PC-3 (cell line): Measurements from ENCODE around the gene WDFY4.

ENCODE experiments used
- CTCF ChIP-seq: fragments of 300-600 bp; sonication (generic); conservative IDR thresholded peaks from 2 replicates; pipeline ENCODE4 v1.5.1; 2017; ENCODE audit warnings: antibody characterized with exemption, low read depth, mild to moderate bottlenecking, low read length
- EZH2 ChIP-seq: fragments of 300-600 bp; sonication (generic); IDR thresholded peaks from one replicate; pipeline ENCODE4 v1.6.1; 2017; ENCODE audit warnings: antibody characterized with exemption, mild to moderate bottlenecking, low read length; ENCODE audit not compliant: unreplicated experiment
- EZH2phosphoT487 ChIP-seq: fragments of 300-600 bp; sonication (generic); IDR thresholded peaks from 2 replicates; pipeline ENCODE4 v1.6.1; 2018; ENCODE audit warnings: mild to moderate bottlenecking, antibody characterized with exemption, low read length, borderline replicate concordance

DNA sequence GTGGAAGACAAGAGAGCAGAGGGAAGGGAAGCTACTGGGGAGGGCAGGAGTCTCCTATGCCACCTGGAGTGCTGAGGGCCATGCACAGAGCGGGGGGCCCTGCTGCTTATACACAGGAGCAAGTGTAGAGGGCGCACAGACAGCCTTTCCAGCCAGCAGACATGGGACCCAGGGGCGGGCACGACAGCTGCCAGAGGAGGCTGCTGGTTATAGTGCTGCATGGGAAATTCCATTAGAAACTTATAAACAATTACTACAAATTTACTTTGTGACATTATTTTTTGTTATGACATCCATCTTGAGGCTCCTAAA lies 90.5 kb downstream of the WDFY4 start:
- no peak for TF ChIP-seq CTCF
- TF ChIP-seq EZH2 = no peak
- no peak for TF ChIP-seq EZH2phosphoT487
